ENCODE measurements around the gene TPRG1L.
A peak's percentile ranks its signal among the peaks of the same experiment; 100 is the strongest.

TPRG1L gene

GRCh38 chr1:3608154-3608553, 16.7 kb upstream of the TPRG1L start:
- Histone ChIP-seq H3K27ac (ENCODE audit: insufficient read depth in 1 of 2, low read depth in 1 of 2, low read length in 2 of 2, poor library complexity in 1 of 2, severe bottlenecking in 2 of 2) (no peak overlapping the region), H3K4me1 (ENCODE audit: control extremely low read depth in 1 of 4, control insufficient read depth in 4 of 4, insufficient read depth in 4 of 4, low read length in 3 of 4) (peaks cover 2 to 40% (median 38%) of the 10 kb centered on the region in 4 experiments), H3K9me3 (ENCODE audit: control extremely low read depth in 1 of 5, control insufficient read depth in 4 of 5, insufficient read depth in 2 of 5, low read depth in 1 of 5, low read length in 4 of 5) (no peaks in the 10 kb centered on the region), H3K27me3 (replicated peaks in 2 of 5; ENCODE audit: control insufficient read depth in 4 of 5, insufficient read depth in 5 of 5, low read length in 4 of 5) (peaks cover 0 to 3% (median 0%) of the 10 kb centered on the region in 5 experiments), H3K4me3 (ENCODE audit: control insufficient read depth in 1 of 7, extremely low read depth in 1 of 7, insufficient read depth in 4 of 7, low read depth in 2 of 7, low read length in 6 of 7) (no peak overlapping the region), H3K36me3 (ENCODE audit: control insufficient read depth in 4 of 4, insufficient read depth in 4 of 4, low read length in 3 of 4) (peaks cover 0 to 25% (median 10%) of the 10 kb centered on the region in 4 experiments)
- no peak for DNase-seq
- WGBS (ENCODE audit: insufficient coverage) = 87% methylated on average over 6 of the region's 7 CpGs
- ChIA-PET POLR2A (no interaction called here), CTCF (interaction anchor here (1.2 to 2.9 kb wide), 5 partner anchors 11 to 155 kb away, joined by 5 to 9 read pairs (median 5); no protein-coding TSS in a partner anchor)

GRCh38 chr1:3609016-3609768, 15.6 kb upstream of the TPRG1L start:
- peaks cover 0 to 3% (median 0%) of the 10 kb centered on the region in 5 experiments for H3K27me3 ChIP-seq (replicated peaks in 2 of 5; ENCODE audit: control insufficient read depth in 4 of 5, insufficient read depth in 5 of 5, low read length in 4 of 5)
- CTCF ChIA-PET = interaction anchor here (1.3 to 1.8 kb wide), 4 partner anchors 10 to 156 kb away, joined by 5 to 6 read pairs (median 5); no protein-coding TSS in a partner anchor
- POLR2A ChIA-PET = no interaction called here

GRCh38 chr1:3609769-3610526, 14.9 kb upstream of the TPRG1L start:
- Histone ChIP-seq H3K4me3 (ENCODE audit: control insufficient read depth in 1 of 7, extremely low read depth in 1 of 7, insufficient read depth in 4 of 7, low read depth in 2 of 7, low read length in 6 of 7) (peak overlapping the region in 6 of 7 experiments; percentile 53 to 79 (median 74)), H3K9me3 (ENCODE audit: control extremely low read depth in 1 of 5, control insufficient read depth in 4 of 5, insufficient read depth in 2 of 5, low read depth in 1 of 5, low read length in 4 of 5) (no peaks in the 10 kb centered on the region), H3K27ac (ENCODE audit: insufficient read depth in 1 of 2, low read depth in 1 of 2, low read length in 2 of 2, poor library complexity in 1 of 2, severe bottlenecking in 2 of 2) (no peak overlapping the region), H3K4me1 (ENCODE audit: control extremely low read depth in 1 of 4, control insufficient read depth in 4 of 4, insufficient read depth in 4 of 4, low read length in 3 of 4) (peaks cover 2 to 40% (median 38%) of the 10 kb centered on the region in 4 experiments), H3K36me3 (ENCODE audit: control insufficient read depth in 4 of 4, insufficient read depth in 4 of 4, low read length in 3 of 4) (peaks cover 0 to 21% (median 9%) of the 10 kb centered on the region in 4 experiments), H3K27me3 (replicated peaks in 2 of 5; ENCODE audit: control insufficient read depth in 4 of 5, insufficient read depth in 5 of 5, low read length in 4 of 5) (peaks cover 0 to 3% (median 0%) of the 10 kb centered on the region in 5 experiments)
- ChIA-PET POLR2A (interaction anchor here (0.6 kb wide), 1 partner anchor 46 kb away, joined by 4 read pairs; no protein-coding TSS in a partner anchor), CTCF (interaction anchor here (1.8 kb wide), 1 partner anchor 9 kb away, joined by 6 read pairs; no protein-coding TSS in a partner anchor)
- 50% methylated on average over 19 of the region's 24 CpGs for WGBS (ENCODE audit: insufficient coverage)
- no peak for DNase-seq

More at GRCh38 chr1:3609016-3609768, 15.6 kb upstream of the TPRG1L start:
- Histone ChIP-seq H3K27ac (ENCODE audit: insufficient read depth in 1 of 2, low read depth in 1 of 2, low read length in 2 of 2, poor library complexity in 1 of 2, severe bottlenecking in 2 of 2) (peak overlapping the region in 1 of 2 experiments; percentile 25), H3K4me1 (ENCODE audit: control extremely low read depth in 1 of 4, control insufficient read depth in 4 of 4, insufficient read depth in 4 of 4, low read length in 3 of 4) (peaks cover 2 to 40% (median 38%) of the 10 kb centered on the region in 4 experiments), H3K36me3 (ENCODE audit: control insufficient read depth in 4 of 4, insufficient read depth in 4 of 4, low read length in 3 of 4) (peaks cover 0 to 25% (median 9%) of the 10 kb centered on the region in 4 experiments), H3K4me3 (ENCODE audit: control insufficient read depth in 1 of 7, extremely low read depth in 1 of 7, insufficient read depth in 4 of 7, low read depth in 2 of 7, low read length in 6 of 7) (peak overlapping the region in 5 of 7 experiments; percentile 3 to 79 (median 71)), H3K9me3 (ENCODE audit: control extremely low read depth in 1 of 5, control insufficient read depth in 4 of 5, insufficient read depth in 2 of 5, low read depth in 1 of 5, low read length in 4 of 5) (no peaks in the 10 kb centered on the region)
- 36% methylated on average over 14 of the region's 22 CpGs for WGBS (ENCODE audit: insufficient coverage)
- DNase-seq = peak in 1 of 3 donors; percentile 44

DNA sequence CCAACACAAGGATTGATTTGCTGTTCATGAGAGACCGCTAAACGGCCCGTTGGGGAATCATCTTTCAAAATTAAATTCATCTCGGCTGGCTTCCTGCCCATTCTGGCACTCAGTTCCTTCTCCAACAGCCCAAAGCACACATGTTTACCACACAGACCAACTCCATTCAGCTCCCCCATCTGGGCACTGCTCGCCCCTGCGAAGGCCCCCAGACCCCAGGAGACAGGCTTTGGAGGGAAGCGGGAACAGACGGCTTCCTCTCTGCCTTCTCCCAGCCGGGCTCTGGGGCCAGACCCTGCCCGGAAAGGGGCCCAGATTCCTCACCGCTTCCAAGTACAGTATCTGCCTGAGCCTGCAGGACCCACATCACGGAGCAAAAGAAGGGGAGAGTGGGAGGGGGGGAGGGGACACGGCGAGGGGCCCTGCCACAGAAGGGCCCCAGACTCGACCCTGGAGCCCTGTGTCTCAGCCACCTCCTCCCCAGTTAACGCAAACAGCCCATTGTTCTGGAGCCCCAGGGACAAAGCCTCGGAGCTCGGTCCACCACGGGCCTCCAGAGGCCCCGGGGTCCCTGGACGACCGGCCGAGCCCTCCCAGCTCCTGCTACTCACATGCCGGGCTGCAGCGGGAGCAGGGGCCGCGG, 14.2 kb upstream of the TPRG1L start:
- POLR2A ChIA-PET = interaction anchor here (0.6 kb wide), 1 partner anchor 46 kb away, joined by 4 read pairs; no protein-coding TSS in a partner anchor
- WGBS (ENCODE audit: insufficient coverage) = 2% methylated on average over 21 of the region's 27 CpGs
- Histone ChIP-seq H3K36me3 (ENCODE audit: control insufficient read depth in 4 of 4, insufficient read depth in 4 of 4, low read length in 3 of 4) (peaks cover 0 to 18% (median 9%) of the 10 kb centered on the region in 4 experiments), H3K9me3 (ENCODE audit: control extremely low read depth in 1 of 5, control insufficient read depth in 4 of 5, insufficient read depth in 2 of 5, low read depth in 1 of 5, low read length in 4 of 5) (no peaks in the 10 kb centered on the region), H3K4me3 (ENCODE audit: control insufficient read depth in 1 of 7, extremely low read depth in 1 of 7, insufficient read depth in 4 of 7, low read depth in 2 of 7, low read length in 6 of 7) (peak overlapping the region; percentile 39 to 79 (median 71)), H3K27me3 (replicated peaks in 2 of 5; ENCODE audit: control insufficient read depth in 4 of 5, insufficient read depth in 5 of 5, low read length in 4 of 5) (peaks cover 0 to 3% (median 0%) of the 10 kb centered on the region in 5 experiments), H3K27ac (ENCODE audit: insufficient read depth in 1 of 2, low read depth in 1 of 2, low read length in 2 of 2, poor library complexity in 1 of 2, severe bottlenecking in 2 of 2) (no peak overlapping the region), H3K4me1 (ENCODE audit: control extremely low read depth in 1 of 4, control insufficient read depth in 4 of 4, insufficient read depth in 4 of 4, low read length in 3 of 4) (peaks cover 2 to 40% (median 38%) of the 10 kb centered on the region in 4 experiments)
- CTCF ChIA-PET = interaction anchor here (1.8 kb wide), 1 partner anchor 8 kb away, joined by 6 read pairs; no protein-coding TSS in a partner anchor
- peak; percentile 62 to 80 (median 79) for DNase-seq

GRCh38 chr1:3611170-3612019, 13.4 kb upstream of the TPRG1L start, which contains the start of gene MEGF6:
MEGF6 (minus strand) TSS chr1:3611508; CDS start chr1:3611268, 240 bp downstream.
- peak within 1 kb of the TSS; percentile 39 to 79 (median 71) for H3K4me3 ChIP-seq (ENCODE audit: control insufficient read depth in 1 of 7, extremely low read depth in 1 of 7, insufficient read depth in 4 of 7, low read depth in 2 of 7, low read length in 6 of 7)
- no peaks in the 10 kb centered on the region for H3K9me3 ChIP-seq (ENCODE audit: control extremely low read depth in 1 of 5, control insufficient read depth in 4 of 5, insufficient read depth in 2 of 5, low read depth in 1 of 5, low read length in 4 of 5)
- peaks cover 2 to 40% (median 38%) of the 10 kb centered on the region in 4 experiments for H3K4me1 ChIP-seq (ENCODE audit: control extremely low read depth in 1 of 4, control insufficient read depth in 4 of 4, insufficient read depth in 4 of 4, low read length in 3 of 4)
- CTCF ChIA-PET = interaction anchor here (1.8 kb wide), 1 partner anchor 7 kb away, joined by 6 read pairs; no protein-coding TSS in a partner anchor
- peaks cover 0 to 14% (median 7%) of the 10 kb centered on the region in 4 experiments for H3K36me3 ChIP-seq (ENCODE audit: control insufficient read depth in 4 of 4, insufficient read depth in 4 of 4, low read length in 3 of 4)
- H3K27me3 ChIP-seq (replicated peaks in 2 of 5; ENCODE audit: control insufficient read depth in 4 of 5, insufficient read depth in 5 of 5, low read length in 4 of 5) = peaks cover 0 to 3% (median 0%) of the 10 kb centered on the region in 5 experiments
- DNase-seq = peak; percentile 69 to 79 (median 77)
- POLR2A ChIA-PET = no interaction called here
- WGBS (ENCODE audit: insufficient coverage) = under 1% methylated on average over 49 of the region's 87 CpGs
- no peak within 1 kb of the TSS for H3K27ac ChIP-seq (ENCODE audit: insufficient read depth in 1 of 2, low read depth in 1 of 2, low read length in 2 of 2, poor library complexity in 1 of 2, severe bottlenecking in 2 of 2)

GRCh38 chr1:3612123-3612522, 12.7 kb upstream of the TPRG1L start:
- Histone ChIP-seq H3K36me3 (ENCODE audit: control insufficient read depth in 4 of 4, insufficient read depth in 4 of 4, low read length in 3 of 4) (peaks cover 0 to 7% (median 4%) of the 10 kb centered on the region in 4 experiments), H3K4me1 (ENCODE audit: control extremely low read depth in 1 of 4, control insufficient read depth in 4 of 4, insufficient read depth in 4 of 4, low read length in 3 of 4) (peaks cover 2 to 40% (median 38%) of the 10 kb centered on the region in 4 experiments), H3K9me3 (ENCODE audit: control extremely low read depth in 1 of 5, control insufficient read depth in 4 of 5, insufficient read depth in 2 of 5, low read depth in 1 of 5, low read length in 4 of 5) (no peaks in the 10 kb centered on the region), H3K27ac (ENCODE audit: insufficient read depth in 1 of 2, low read depth in 1 of 2, low read length in 2 of 2, poor library complexity in 1 of 2, severe bottlenecking in 2 of 2) (no peak overlapping the region), H3K27me3 (replicated peaks in 2 of 5; ENCODE audit: control insufficient read depth in 4 of 5, insufficient read depth in 5 of 5, low read length in 4 of 5) (peaks cover 0 to 3% (median 0%) of the 10 kb centered on the region in 5 experiments), H3K4me3 (ENCODE audit: control insufficient read depth in 1 of 7, extremely low read depth in 1 of 7, insufficient read depth in 4 of 7, low read depth in 2 of 7, low read length in 6 of 7) (peak overlapping the region in 4 of 7 experiments; percentile 32 to 72 (median 57))
- DNase-seq = no peak
- CTCF ChIA-PET = no interaction called here
- POLR2A ChIA-PET = no interaction called here
- 51% methylated on average over 4 of the region's 7 CpGs for WGBS (ENCODE audit: insufficient coverage)
